Purkinje cell (primary cell): ENCODE results near the gene GALNT3. TPM values are rescaled to one million over a fixed set of nuclear protein-coding genes. Genes with fewer than 3 reads are reported as not detected.

ENCODE experiments used
- polyA plus RNA-seq: library from polyadenylated mRNA; unstranded; fragments of >200 nt; fragmentation: Nextera tagmentation; gene quantifications from 2 replicates; pipeline ENCODE4 v1.2.1, GENCODE V29; 2014

The GALNT3 gene
- not detected in 2 replicates for polyA plus RNA-seq

GRCh38 chr2:165793779-165794535 lies at the start of gene GALNT3:
TSS of gene GALNT3 (minus strand) at chr2:165794247. CDS start at chr2:165770700, 23,547 bp downstream.

Other genes starting within 250 kb of the GALNT3 start
- 20.0 and 33.0 TPM in 2 replicates for gene TTC21B, start 159.5 kb upstream of the GALNT3 start, polyA plus RNA-seq